Measurements from ENCODE around the gene SSC5D. TPM values are rescaled to one million over a fixed set of nuclear protein-coding genes. Genes with fewer than 3 reads are reported as not detected.

Gene SSC5D
- total and polyA plus RNA-seq, 10 of the 15 experiments (the other 5 are each of a cell fraction or from before 2014, with no cell fraction given), result 0.03 to 0.13 (median 0.05) TPM; not detected in 4

DNA sequence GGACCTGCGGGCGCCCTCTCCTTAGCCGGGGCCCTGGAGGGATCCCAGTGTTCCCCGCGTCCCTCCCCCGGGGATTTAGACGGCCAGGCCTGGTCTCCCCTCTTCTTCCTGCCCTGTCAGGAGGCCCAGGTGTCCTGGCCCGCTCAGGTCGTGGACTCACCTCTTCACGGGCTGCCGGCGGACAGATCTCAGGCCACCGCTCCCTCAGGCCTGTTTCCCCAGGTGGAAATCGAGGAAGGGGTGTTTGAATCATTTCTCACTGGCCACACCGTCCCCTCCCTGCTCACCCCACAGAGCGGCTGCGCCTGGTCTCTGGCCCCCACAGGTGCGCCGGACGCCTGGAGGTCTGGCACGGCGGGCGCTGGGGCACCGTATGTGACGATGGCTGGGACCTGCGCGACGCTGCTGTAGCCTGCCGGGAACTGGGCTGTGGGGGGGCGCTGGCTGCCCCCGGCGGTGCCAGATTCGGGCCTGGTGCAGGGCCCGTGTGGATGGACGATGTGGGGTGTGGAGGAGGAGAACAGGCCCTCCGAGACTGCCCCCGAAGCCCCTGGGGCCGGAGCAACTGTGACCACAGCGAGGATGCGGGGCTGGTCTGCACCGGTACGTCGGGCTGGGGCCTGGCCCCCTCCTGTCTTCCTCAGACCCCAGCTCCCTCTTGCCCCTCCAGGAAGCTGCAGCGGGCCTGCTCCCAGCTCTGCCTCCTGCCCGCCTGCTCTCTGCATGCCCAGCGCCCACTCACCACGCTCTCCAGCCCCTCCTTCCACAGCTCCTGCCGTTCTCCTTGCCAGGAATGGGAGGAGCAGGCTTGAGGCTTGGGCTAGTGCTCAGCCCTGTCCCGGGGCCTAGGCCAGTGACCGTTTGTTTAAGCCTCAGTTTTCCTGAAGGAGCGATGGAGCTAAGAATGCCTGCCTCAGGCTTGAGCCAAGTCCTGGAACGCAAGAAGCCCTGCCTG lies 2.5 kb downstream of the SSC5D start (continued):
- no peak for TF ChIP-seq SUPT20H (IDR thresholded peaks at IDR 0.05; ENCODE audit: borderline replicate concordance, control insufficient read depth, low read depth, low read length)
- TF ChIP-seq HDGF (IDR thresholded peaks at IDR 0.05), result no peak
- TF ChIP-seq ZNF384 (IDR thresholded peaks at IDR 0.05; ENCODE audit: borderline replicate concordance, low read depth, low read length), result no peak
- TF ChIP-seq IKZF2 (IDR thresholded peaks at IDR 0.05), result no peak
- TF ChIP-seq, protein P1, sequence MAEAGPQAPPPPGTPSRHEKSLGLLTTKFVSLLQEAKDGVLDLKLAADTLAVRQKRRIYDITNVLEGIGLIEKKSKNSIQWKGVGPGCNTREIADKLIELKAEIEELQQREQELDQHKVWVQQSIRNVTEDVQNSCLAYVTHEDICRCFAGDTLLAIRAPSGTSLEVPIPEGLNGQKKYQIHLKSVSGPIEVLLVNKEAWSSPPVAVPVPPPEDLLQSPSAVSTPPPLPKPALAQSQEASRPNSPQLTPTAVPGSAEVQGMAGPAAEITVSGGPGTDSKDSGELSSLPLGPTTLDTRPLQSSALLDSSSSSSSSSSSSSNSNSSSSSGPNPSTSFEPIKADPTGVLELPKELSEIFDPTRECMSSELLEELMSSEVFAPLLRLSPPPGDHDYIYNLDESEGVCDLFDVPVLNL (IDR thresholded peaks at IDR 0.05; ENCODE audit: low read depth, low read length), result no peak
- TF ChIP-seq GATAD2B (conservative IDR thresholded peaks at IDR 0.05; ENCODE audit: low read depth), result no peak
- TF ChIP-seq, protein P2, sequence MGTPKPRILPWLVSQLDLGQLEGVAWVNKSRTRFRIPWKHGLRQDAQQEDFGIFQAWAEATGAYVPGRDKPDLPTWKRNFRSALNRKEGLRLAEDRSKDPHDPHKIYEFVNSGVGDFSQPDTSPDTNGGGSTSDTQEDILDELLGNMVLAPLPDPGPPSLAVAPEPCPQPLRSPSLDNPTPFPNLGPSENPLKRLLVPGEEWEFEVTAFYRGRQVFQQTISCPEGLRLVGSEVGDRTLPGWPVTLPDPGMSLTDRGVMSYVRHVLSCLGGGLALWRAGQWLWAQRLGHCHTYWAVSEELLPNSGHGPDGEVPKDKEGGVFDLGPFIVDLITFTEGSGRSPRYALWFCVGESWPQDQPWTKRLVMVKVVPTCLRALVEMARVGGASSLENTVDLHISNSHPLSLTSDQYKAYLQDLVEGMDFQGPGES (IDR thresholded peaks at IDR 0.05), result no peak

DNA sequence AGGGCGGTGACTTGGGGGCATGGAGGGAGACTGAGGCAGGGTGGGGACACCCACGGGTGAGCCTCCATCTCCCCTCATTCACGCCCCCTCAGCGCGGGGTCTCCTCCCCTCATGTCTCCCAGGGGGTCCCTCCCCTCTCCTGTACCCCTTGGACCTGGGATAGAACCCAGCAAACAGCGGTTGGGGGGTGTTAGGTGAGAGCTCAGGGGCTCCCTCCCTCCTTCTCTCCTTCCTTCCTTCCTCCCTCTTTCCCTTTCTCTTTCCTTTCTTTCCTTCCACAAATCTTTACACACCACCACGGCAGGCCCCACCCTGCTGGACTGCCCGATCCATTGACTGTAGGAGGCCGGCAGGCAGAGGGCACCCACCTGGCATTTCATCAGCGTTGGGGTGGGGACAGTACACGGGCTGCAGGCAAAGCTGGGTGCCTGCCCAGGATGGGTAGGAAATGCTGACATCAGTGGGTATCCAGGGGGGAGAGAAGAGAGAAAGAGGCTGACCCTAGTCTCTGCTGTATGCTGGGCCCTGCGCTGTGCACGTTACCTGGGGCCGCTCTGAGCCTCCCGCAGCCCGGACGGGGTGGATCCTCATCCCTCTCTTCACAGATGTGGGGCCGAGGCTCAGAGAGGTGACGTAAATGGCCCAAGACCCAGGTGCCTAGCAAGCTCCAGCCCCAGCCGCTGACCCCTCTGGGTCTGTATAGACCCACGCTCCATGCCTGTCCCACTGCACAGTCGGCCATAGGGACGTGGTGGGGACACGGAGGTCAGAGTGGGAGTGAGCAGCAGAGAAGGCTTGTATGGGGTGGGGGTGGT lies 3.5 kb downstream of the SSC5D start:
- in situ Hi-C loops (cut with MboI) (no loop called here), intact Hi-C loops (cut with micrococcal nuclease; ENCODE audit: unreplicated experiment) (no loop called here)
- DNase-seq (ENCODE audit: low read depth, low spot score), result no peak
- no peak for FAIRE-seq
- H3K4me3 ChIP-seq, result no peak overlapping the region
- no peak overlapping the region for H3K4me2 ChIP-seq (ENCODE audit: control insufficient read depth, insufficient read depth)
- no peaks in the 10 kb centered on the region; a peak in 1 of 4 replicates for H3K27me3 ChIP-seq (replicated peaks in 1 of 2; ENCODE audit: control insufficient read depth in 2 of 2, insufficient read depth in 2 of 2, low read length in 1 of 2)
- H3K4me1 ChIP-seq (ENCODE audit: control insufficient read depth, insufficient read depth, low read length), result no peaks in the 10 kb centered on the region; the same call in 1 of the 2 replicates
- ChIA-PET CTCF (interaction anchor here (2.5 kb wide), 1 partner anchor 12 kb away, joined by 9 read pairs; no protein-coding TSS in a partner anchor), SMC1A (ENCODE audit: uncharacterized antibody, unreplicated experiment) (no interaction called here), RAD21 (ENCODE audit: unreplicated experiment) (no interaction called here), POLR2A (no interaction called here)
- no peaks in the 10 kb centered on the region for H4K20me1 ChIP-seq (ENCODE audit: control insufficient read depth, insufficient read depth)
- 47% methylated on average over 23 of the region's 24 CpGs for WGBS (ENCODE audit: insufficient coverage, insufficient replicate concordance, low lambda C conversion rate, missing lambda C conversion rate)
- H3K79me2 ChIP-seq (ENCODE audit: control insufficient read depth, insufficient read depth, low read length), result no peaks in the 10 kb centered on the region
- H3K27ac ChIP-seq (ENCODE audit: control insufficient read depth, insufficient read depth), result no peak overlapping the region
- BruUV-seq (replicated peaks), result no TSS peak
- no peak for ATAC-seq
- H3K9me3 ChIP-seq (replicated peaks; ENCODE audit: control insufficient read depth, insufficient read depth, low read length), result no peaks in the 10 kb centered on the region
- H3K36me3 ChIP-seq (ENCODE audit: control insufficient read depth in 2 of 2, insufficient read depth in 2 of 2, low read length in 1 of 2), result no peaks in the 10 kb centered on the region
- H3K9ac ChIP-seq (ENCODE audit: control insufficient read depth, insufficient read depth, low read length), result no peak overlapping the region
- no peak overlapping the region for H2AFZ ChIP-seq (ENCODE audit: control insufficient read depth, low read depth, low read length)
- TF ChIP-seq, protein P3, sequence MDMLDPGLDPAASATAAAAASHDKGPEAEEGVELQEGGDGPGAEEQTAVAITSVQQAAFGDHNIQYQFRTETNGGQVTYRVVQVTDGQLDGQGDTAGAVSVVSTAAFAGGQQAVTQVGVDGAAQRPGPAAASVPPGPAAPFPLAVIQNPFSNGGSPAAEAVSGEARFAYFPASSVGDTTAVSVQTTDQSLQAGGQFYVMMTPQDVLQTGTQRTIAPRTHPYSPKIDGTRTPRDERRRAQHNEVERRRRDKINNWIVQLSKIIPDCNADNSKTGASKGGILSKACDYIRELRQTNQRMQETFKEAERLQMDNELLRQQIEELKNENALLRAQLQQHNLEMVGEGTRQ (IDR thresholded peaks at IDR 0.05; ENCODE audit: borderline replicate concordance, low read depth, low read length), result no peak
- TF ChIP-seq ZSCAN29 (IDR thresholded peaks at IDR 0.05), result no peak
- TF ChIP-seq, protein P4, sequence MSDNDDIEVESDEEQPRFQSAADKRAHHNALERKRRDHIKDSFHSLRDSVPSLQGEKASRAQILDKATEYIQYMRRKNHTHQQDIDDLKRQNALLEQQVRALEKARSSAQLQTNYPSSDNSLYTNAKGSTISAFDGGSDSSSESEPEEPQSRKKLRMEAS (IDR thresholded peaks at IDR 0.05; ENCODE audit: low read depth, low read length), result no peak
- TF ChIP-seq, protein P5, sequence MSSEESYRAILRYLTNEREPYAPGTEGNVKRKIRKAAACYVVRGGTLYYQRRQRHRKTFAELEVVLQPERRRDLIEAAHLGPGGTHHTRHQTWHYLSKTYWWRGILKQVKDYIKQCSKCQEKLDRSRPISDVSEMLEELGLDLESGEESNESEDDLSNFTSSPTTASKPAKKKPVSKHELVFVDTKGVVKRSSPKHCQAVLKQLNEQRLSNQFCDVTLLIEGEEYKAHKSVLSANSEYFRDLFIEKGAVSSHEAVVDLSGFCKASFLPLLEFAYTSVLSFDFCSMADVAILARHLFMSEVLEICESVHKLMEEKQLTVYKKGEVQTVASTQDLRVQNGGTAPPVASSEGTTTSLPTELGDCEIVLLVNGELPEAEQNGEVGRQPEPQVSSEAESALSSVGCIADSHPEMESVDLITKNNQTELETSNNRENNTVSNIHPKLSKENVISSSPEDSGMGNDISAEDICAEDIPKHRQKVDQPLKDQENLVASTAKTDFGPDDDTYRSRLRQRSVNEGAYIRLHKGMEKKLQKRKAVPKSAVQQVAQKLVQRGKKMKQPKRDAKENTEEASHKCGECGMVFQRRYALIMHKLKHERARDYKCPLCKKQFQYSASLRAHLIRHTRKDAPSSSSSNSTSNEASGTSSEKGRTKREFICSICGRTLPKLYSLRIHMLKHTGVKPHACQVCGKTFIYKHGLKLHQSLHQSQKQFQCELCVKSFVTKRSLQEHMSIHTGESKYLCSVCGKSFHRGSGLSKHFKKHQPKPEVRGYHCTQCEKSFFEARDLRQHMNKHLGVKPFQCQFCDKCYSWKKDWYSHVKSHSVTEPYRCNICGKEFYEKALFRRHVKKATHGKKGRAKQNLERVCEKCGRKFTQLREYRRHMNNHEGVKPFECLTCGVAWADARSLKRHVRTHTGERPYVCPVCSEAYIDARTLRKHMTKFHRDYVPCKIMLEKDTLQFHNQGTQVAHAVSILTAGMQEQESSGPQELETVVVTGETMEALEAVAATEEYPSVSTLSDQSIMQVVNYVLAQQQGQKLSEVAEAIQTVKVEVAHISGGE (CRISPR knock-in tag; IDR thresholded peaks at IDR 0.05), result no peak
- TF ChIP-seq NR2C1 (IDR thresholded peaks at IDR 0.05), result no peak

Measured in GM12878 (cell line).